IPS DF 4.7 (cell line): ENCODE results near the gene TGFB1I1.
"Not testable (repeated sequence)": the region's sequence is repeated elsewhere in the genome, so short reads cannot be mapped to it uniquely, and the experiment has no call there.

Experiments used
- DNase-seq: peaks from one replicate; pipeline ENCODE4 v3.0.0-alpha.2; 2013; ENCODE audit warnings: low spot score; ENCODE audit errors: extremely low read depth

TGFB1I1 gene

GRCh38 chr16:31471875-31472708, at the start of gene TGFB1I1:
TSS of gene TGFB1I1 (plus strand) at chr16:31472152. CDS start at chr16:31472189, 37 bp downstream.
- DNase-seq, result no peak

- no peak for DNase-seq
Observed at GRCh38 chr16:31423241-31423640, 48.7 kb upstream of the TGFB1I1 start.

GRCh38 chr16:31423801-31424200, 48.2 kb upstream of the TGFB1I1 start:
- no peak for DNase-seq

GRCh38 chr16:31427441-31428278, 44.3 kb upstream of the TGFB1I1 start:
- DNase-seq, result no peak

- no peak for DNase-seq
Observed at GRCh38 chr16:31428279-31428597, 43.7 kb upstream of the TGFB1I1 start, which contains the start of gene COX6A2. TSS of gene COX6A2 (minus strand) at chr16:31428360. CDS start at chr16:31428325, 35 bp downstream.

GRCh38 chr16:31428638-31429247, 43.2 kb upstream of the TGFB1I1 start:
- no peak for DNase-seq

- DNase-seq, result no peak
Observed at GRCh38 chr16:31429314-31429713, 42.6 kb upstream of the TGFB1I1 start.

- DNase-seq, result no peak
Observed at GRCh38 chr16:31429796-31430195, 42.2 kb upstream of the TGFB1I1 start.

GRCh38 chr16:31430380-31431052, 41.4 kb upstream of the TGFB1I1 start:
- DNase-seq, result no peak

- DNase-seq, result no peak
Observed at GRCh38 chr16:31435341-31436220, 36.4 kb upstream of the TGFB1I1 start.

GRCh38 chr16:31436221-31437045, 35.5 kb upstream of the TGFB1I1 start:
- no peak for DNase-seq

GRCh38 chr16:31438414-31438813, 33.5 kb upstream of the TGFB1I1 start:
- DNase-seq, result no peak

GRCh38 chr16:31439023-31439422, 32.9 kb upstream of the TGFB1I1 start:
- not testable (repeated sequence) for DNase-seq

- no peak for DNase-seq
Observed at GRCh38 chr16:31439519-31439918, 32.4 kb upstream of the TGFB1I1 start.

GRCh38 chr16:31440516-31441184, 31.3 kb upstream of the TGFB1I1 start:
- DNase-seq, result no peak

- no peak for DNase-seq
Observed at GRCh38 chr16:31441956-31442355, 30.0 kb upstream of the TGFB1I1 start.

GRCh38 chr16:31445931-31446330, 26.0 kb upstream of the TGFB1I1 start:
- DNase-seq, result not testable (repeated sequence)

- no peak for DNase-seq
Observed at GRCh38 chr16:31451201-31451600, 20.8 kb upstream of the TGFB1I1 start.
